Stimulated activated naive CD4-positive, alpha-beta T cell treated with Interleukin-2 at 50 U/mL for 16 hours (primary cell): Measurements from ENCODE around the gene RPA3.

Experiments
- DNase-seq: peaks from one replicate; lab custom pipeline; 2025; lab: John Stamatoyannopoulos, UW

The RPA3 gene

GRCh38 chr7:7653593-7654187 lies 64.7 kb downstream of the RPA3 start:
- no peak for DNase-seq

DNA sequence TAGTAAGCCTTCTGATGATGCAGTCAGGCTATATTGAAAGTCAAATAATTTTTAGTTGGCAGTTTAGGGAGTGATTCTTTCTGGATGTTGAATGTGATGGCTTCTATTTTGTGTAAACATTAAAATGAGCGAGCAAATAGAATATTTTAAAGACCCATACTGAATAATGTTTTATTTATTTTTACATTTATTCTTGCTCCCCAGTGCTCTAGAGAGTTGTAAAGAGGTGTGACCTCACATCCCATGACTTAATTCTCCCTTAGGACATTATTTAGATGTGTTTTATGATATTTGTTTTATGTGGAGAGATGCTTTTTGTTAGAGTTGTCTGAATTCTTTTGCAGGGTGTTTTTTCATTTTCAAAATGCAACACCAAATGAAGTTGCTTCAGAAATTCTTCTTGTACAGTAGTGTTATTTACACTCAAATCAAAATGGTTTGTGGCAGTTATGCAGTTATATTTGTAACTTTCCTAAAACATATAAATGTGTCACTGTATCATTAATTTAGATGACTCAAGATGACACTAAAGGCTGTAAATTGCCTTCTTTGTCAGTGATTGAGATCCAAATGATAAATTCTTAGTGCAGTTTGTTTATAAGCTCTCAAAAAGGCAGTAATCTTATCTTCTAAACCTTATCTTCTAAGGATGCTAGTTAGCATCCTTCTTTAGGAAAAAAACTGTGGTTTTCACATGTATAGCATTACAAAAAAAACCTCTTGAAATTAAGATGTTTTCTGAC lies 65.4 kb downstream of the RPA3 start:
- no peak for DNase-seq

- no peak for DNase-seq
Measured at GRCh38 chr7:7651479-7651878, 66.9 kb downstream of the RPA3 start.

- DNase-seq, result no peak
Measured at GRCh38 chr7:7650682-7651206, 67.7 kb downstream of the RPA3 start.

GRCh38 chr7:7647495-7648036 lies 70.8 kb downstream of the RPA3 start:
- no peak for DNase-seq

- DNase-seq, result no peak
Measured at GRCh38 chr7:7642081-7642480, 76.3 kb downstream of the RPA3 start.

DNA sequence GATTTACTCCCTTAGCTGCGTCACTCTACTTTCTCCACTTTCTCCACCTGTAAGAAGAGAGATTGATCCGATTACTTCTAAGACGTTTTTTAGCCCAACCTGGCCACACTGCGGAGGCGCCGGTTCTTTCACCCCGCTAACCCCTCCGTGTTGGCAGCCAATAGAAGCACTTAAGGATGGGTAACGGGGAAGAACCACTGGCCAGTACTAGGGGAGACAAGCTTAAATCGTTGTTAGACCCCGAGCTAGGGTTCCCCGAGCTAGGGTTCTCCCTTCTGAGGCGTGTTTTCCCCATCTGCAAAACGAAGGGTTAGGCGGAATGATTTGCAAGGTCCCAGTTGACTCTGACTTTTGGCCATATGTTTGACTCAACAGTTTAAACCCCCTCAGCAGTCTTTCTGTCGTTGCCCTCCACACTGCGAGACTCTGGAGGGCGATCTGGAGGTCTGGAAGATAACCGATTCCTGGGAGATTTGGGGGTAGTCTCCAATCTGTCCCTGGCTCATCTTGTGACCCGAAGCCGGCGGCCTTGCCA lies 77.2 kb downstream of the RPA3 start:
- DNase-seq, result no peak

GRCh38 chr7:7640221-7641128 lies 77.9 kb downstream of the RPA3 start, which contains the start of gene UMAD1:
Gene UMAD1, plus strand, starts transcription at chr7:7640752. Its CDS starts 32,620 bp downstream, at chr7:7673372.
- DNase-seq, result peak; percentile 99

- peak; percentile 54 for DNase-seq
Measured at GRCh38 chr7:7639847-7640220, 78.6 kb downstream of the RPA3 start.

DNA sequence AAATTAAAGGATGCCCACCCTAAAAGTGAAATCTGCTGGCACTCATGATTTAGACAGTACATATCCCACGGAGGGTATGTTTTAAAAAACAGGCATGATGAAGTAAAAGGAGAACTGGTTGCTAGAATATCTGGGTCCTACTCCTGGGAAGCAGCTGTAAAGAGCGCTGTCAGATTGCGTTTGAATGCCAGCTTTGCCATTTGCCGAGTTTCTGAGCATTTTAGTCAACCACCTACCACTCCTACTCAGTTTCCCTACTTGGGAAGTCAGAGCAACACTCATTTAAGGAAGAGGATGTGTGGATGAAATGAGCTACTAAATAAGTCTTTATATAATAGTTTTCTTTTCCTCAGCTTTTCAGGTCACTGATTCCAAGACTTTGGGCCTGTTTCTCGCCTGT lies 79.0 kb downstream of the RPA3 start:
- DNase-seq, result no peak

- DNase-seq, result no peak
Measured at GRCh38 chr7:7630626-7631329, 87.6 kb downstream of the RPA3 start.

GRCh38 chr7:7628476-7628875 lies 89.9 kb downstream of the RPA3 start:
- no peak for DNase-seq

DNA sequence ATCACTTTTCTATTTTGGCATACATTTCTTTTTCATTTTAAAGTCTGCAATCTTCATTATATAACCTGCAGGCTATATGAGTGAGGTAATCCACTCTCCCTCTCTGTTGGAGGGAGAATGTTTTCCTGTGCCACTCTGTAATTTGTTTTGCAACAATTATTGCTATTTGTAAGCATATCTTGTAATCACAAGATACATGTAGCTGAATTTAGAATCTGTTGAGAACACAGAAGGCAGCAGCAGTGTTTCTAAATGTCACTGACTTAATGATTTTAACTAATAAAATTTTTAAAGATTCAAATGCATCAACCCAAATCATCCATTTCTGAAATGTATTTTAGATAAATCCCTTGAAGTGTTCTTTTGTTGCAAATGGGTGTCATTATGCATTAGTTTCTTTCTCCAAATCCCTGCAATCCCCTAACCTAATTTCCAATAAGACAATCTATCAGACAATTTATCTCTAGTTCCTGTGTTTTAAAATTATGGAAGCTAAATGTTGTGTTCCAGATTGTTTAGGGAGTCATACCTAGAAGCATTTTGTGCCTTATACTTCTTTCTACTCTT lies 97.7 kb downstream of the RPA3 start:
- no peak for DNase-seq

DNA sequence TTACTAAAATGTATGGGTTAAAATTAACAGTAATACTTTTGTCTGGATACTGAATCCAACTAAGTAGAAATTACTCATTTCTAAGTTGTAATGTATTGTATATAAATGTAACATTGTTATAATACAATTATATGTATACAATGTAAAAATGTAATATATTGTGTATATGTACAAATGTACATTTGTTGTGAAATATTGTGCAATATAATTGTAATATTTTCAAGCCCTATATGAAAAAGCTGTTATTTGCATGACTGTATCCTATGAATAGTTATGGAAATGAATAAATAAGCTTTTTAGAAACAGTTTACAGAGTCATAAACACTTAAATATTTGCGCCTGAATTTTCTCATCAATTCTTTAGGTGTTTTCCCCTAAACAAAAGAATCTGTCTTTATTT lies 98.2 kb downstream of the RPA3 start:
- no peak for DNase-seq

GRCh38 chr7:7618410-7618809 lies 100.0 kb downstream of the RPA3 start:
- DNase-seq, result no peak

DNA sequence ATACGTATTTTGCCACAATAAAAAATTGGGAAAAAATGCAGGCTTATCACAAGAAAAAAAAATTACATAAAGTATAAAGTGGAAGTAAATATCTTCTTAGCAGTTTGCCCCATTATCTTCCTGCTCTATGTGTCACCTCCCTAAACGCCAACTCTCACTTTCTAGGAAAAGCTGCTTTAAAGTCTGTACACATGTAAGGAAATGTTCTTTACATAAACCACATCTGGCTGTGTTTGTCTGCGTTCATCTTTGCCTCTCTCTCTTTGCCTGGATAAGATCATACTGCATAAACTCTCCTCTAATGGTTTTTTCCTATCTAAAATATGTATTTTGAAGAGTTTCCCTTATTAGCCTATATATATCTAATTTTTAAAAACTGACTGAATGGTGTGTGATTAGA lies 100.9 kb downstream of the RPA3 start:
- DNase-seq, result no peak

DNA sequence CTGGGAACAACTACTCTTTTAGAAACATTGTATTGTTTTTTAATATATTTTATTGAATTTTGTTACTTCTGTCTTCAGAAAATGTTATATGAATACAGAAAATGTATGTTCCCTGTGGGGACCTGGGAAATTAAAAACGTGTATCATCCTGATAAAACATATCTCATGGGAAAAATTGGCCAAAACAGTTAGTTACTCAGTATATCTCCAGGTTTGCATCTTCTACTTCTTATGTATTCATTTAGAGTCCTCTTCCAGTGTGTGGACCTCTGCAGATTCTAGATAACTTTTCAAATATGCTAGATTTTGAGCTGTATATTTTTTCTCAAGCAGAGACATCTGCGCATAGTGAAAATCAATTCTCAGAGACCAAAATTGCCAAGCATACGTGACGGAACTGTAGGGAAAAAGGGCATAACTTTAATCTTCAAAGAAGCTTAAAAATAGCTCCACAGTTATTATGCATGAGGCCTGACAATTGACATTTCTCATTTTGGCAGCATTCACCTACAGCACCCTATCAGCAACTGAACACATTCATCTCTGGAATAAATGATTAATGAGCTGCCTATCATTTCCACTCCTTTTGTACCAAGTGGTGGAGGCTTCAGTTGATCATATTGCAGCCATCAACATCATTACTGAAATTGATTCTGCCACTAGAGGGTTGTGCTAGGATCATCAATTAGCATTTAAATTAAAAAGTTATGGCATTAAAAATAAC lies 104.2 kb downstream of the RPA3 start:
- no peak for DNase-seq

DNA sequence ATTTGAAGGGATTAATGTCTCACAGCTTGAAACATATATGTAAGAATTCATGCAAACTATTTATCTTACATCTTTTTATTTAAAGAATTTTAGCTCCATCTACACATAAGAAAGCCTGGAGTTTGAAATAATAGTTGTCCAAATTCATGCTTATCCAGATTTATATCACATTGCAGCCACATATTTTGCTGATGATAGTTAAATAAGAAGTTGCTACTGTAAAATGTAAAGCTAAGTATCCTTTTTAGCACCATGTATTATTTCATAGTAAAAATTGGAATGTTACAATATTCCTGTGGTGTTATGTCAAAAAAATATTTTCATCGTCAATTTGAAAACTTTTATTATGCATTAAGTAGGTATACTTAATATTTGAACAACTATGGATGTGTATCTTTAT lies 105.2 kb downstream of the RPA3 start:
- DNase-seq, result no peak

DNA sequence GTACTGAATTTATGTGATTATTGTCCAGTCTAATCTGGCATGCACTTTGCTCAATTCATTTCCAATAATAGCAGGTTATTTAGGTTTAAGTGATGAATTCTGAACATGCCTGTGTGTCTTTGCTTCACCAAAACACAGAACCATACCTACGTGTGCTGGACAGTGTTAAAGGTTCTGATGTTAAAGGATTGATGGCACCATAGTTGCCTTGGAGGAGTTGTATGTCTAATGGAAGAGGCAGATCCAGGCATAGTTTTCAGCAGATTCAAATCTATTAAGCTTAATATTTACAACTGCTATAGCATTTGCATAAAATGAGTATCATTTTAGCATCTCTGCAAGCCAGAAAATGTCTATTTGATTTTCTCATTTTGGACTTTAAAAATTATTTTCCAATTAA lies 105.9 kb downstream of the RPA3 start:
- no peak for DNase-seq

- no peak for DNase-seq
Measured at GRCh38 chr7:7609330-7609729, 109.1 kb downstream of the RPA3 start.
